Measurements from ENCODE around the gene ATP6V1G2.

Gene ATP6V1G2

DNA sequence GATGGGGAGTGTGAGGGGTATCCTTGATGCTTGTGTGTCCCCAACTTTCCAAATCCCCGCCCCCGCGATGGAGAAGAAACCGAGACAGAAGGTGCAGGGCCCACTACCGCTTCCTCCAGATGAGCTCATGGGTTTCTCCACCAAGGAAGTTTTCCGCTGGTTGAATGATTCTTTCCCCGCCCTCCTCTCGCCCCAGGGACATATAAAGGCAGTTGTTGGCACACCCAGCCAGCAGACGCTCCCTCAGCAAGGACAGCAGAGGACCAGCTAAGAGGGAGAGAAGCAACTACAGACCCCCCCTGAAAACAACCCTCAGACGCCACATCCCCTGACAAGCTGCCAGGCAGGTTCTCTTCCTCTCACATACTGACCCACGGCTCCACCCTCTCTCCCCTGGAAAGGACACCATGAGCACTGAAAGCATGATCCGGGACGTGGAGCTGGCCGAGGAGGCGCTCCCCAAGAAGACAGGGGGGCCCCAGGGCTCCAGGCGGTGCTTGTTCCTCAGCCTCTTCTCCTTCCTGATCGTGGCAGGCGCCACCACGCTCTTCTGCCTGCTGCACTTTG is 29.0 kb upstream of the ATP6V1G2 start, which contains the start of gene TNF:
TSS of gene TNF (plus strand) at position 231 of the 567 bp plus-strand sequence. CDS start at position 408, 177 bp downstream.
- H3K9ac ChIP-seq (ENCODE audit: low read length in 2 of 2), result peak within 1 kb of the TSS; percentile 42 to 60
- H3K36me3 ChIP-seq (ENCODE audit: control insufficient read depth in 2 of 2, insufficient read depth in 2 of 2, low read length in 2 of 2), result no peaks in the 10 kb centered on the region
- H3K27ac ChIP-seq (ENCODE audit: low read length), result peak within 1 kb of the TSS; percentile 49
- H3K4me3 ChIP-seq (ENCODE audit: low read length in 2 of 2), result peak within 1 kb of the TSS; percentile 56 to 64
- no peaks in the 10 kb centered on the region for H3K9me3 ChIP-seq (ENCODE audit: control insufficient read depth in 2 of 2, low read length in 2 of 2)
- peaks cover 3% of the 10 kb centered on the region for H3K4me1 ChIP-seq (ENCODE audit: control insufficient read depth, insufficient read depth, low read length)
- no peaks in the 10 kb centered on the region for H3K27me3 ChIP-seq (ENCODE audit: control insufficient read depth in 1 of 2, insufficient read depth in 2 of 2, low read length in 2 of 2)

DNA sequence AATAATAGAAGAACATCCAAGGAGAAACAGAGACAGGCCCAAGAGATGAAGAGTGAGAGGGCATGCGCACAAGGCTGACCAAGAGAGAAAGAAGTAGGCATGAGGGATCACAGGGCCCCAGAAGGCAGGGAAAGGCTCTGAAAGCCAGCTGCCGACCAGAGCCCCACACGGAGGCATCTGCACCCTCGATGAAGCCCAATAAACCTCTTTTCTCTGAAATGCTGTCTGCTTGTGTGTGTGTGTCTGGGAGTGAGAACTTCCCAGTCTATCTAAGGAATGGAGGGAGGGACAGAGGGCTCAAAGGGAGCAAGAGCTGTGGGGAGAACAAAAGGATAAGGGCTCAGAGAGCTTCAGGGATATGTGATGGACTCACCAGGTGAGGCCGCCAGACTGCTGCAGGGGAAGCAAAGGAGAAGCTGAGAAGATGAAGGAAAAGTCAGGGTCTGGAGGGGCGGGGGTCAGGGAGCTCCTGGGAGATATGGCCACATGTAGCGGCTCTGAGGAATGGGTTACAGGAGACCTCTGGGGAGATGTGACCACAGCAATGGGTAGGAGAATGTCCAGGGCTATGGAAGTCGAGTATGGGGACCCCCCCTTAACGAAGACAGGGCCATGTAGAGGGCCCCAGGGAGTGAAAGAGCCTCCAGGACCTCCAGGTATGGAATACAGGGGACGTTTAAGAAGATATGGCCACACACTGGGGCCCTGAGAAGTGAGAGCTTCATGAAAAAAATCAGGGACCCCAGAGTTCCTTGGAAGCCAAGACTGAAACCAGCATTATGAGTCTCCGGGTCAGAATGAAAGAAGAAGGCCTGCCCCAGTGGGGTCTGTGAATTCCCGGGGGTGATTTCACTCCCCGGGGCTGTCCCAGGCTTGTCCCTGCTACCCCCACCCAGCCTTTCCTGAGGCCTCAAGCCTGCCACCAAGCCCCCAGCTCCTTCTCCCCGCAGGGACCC is 28.0 kb upstream of the ATP6V1G2 start:
- Histone ChIP-seq H3K27me3 (ENCODE audit: control insufficient read depth in 1 of 2, insufficient read depth in 2 of 2, low read length in 2 of 2) (peaks cover 0 to 2% of the 10 kb centered on the region in 2 donors), H3K27ac (ENCODE audit: low read length) (peak overlapping the region; percentile 49), H3K9ac (ENCODE audit: low read length in 2 of 2) (no peak overlapping the region), H3K4me3 (ENCODE audit: low read length in 2 of 2) (no peak overlapping the region), H3K9me3 (ENCODE audit: control insufficient read depth in 2 of 2, low read length in 2 of 2) (no peaks in the 10 kb centered on the region), H3K36me3 (ENCODE audit: control insufficient read depth in 2 of 2, insufficient read depth in 2 of 2, low read length in 2 of 2) (no peaks in the 10 kb centered on the region), H3K4me1 (ENCODE audit: control insufficient read depth, insufficient read depth, low read length) (no peaks in the 10 kb centered on the region)

DNA sequence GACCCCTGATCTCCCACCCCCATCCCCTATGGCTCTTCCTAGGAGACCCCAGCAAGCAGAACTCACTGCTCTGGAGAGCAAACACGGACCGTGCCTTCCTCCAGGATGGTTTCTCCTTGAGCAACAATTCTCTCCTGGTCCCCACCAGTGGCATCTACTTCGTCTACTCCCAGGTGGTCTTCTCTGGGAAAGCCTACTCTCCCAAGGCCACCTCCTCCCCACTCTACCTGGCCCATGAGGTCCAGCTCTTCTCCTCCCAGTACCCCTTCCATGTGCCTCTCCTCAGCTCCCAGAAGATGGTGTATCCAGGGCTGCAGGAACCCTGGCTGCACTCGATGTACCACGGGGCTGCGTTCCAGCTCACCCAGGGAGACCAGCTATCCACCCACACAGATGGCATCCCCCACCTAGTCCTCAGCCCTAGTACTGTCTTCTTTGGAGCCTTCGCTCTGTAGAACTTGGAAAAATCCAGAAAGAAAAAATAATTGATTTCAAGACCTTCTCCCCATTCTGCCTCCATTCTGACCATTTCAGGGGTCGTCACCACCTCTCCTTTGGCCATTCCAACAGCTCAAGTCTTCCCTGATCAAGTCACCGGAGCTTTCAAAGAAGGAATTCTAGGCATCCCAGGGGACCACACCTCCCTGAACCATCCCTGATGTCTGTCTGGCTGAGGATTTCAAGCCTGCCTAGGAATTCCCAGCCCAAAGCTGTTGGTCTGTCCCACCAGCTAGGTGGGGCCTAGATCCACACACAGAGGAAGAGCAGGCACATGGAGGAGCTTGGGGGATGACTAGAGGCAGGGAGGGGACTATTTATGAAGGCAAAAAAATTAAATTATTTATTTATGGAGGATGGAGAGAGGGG is 27.1 kb upstream of the ATP6V1G2 start:
- Histone ChIP-seq H3K4me1 (ENCODE audit: control insufficient read depth, insufficient read depth, low read length) (no peaks in the 10 kb centered on the region), H3K4me3 (ENCODE audit: low read length in 2 of 2) (no peak overlapping the region), H3K27ac (ENCODE audit: low read length) (no peak overlapping the region), H3K9me3 (ENCODE audit: control insufficient read depth in 2 of 2, low read length in 2 of 2) (no peaks in the 10 kb centered on the region), H3K27me3 (ENCODE audit: control insufficient read depth in 1 of 2, insufficient read depth in 2 of 2, low read length in 2 of 2) (peaks cover 3 to 6% of the 10 kb centered on the region in 2 donors), H3K36me3 (ENCODE audit: control insufficient read depth in 2 of 2, insufficient read depth in 2 of 2, low read length in 2 of 2) (no peaks in the 10 kb centered on the region), H3K9ac (ENCODE audit: low read length in 2 of 2) (no peak overlapping the region)

DNA sequence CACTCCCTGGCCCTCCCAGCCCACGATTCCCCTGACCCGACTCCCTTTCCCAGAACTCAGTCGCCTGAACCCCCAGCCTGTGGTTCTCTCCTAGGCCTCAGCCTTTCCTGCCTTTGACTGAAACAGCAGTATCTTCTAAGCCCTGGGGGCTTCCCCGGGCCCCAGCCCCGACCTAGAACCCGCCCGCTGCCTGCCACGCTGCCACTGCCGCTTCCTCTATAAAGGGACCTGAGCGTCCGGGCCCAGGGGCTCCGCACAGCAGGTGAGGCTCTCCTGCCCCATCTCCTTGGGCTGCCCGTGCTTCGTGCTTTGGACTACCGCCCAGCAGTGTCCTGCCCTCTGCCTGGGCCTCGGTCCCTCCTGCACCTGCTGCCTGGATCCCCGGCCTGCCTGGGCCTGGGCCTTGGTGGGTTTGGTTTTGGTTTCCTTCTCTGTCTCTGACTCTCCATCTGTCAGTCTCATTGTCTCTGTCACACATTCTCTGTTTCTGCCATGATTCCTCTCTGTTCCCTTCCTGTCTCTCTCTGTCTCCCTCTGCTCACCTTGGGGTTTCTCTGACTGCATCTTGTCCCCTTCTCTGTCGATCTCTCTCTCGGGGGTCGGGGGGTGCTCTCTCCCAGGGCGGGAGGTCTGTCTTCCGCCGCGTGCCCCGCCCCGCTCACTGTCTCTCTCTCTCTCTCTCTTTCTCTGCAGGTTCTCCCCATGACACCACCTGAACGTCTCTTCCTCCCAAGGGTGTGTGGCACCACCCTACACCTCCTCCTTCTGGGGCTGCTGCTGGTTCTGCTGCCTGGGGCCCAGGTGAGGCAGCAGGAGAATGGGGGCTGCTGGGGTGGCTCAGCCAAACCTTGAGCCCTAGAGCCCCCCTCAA is 25.9 kb upstream of the ATP6V1G2 start, which contains the start of gene LTA:
TSS of gene LTA (plus strand) at position 249 of the 871 bp plus-strand sequence. CDS start at position 703, 454 bp downstream.
- Histone ChIP-seq H3K27me3 (ENCODE audit: control insufficient read depth in 1 of 2, insufficient read depth in 2 of 2, low read length in 2 of 2) (peaks cover 11 to 13% of the 10 kb centered on the region in 2 donors), H3K9ac (ENCODE audit: low read length in 2 of 2) (no peak within 1 kb of the TSS), H3K4me3 (ENCODE audit: low read length in 2 of 2) (no peak within 1 kb of the TSS), H3K4me1 (ENCODE audit: control insufficient read depth, insufficient read depth, low read length) (no peaks in the 10 kb centered on the region), H3K9me3 (ENCODE audit: control insufficient read depth in 2 of 2, low read length in 2 of 2) (no peaks in the 10 kb centered on the region), H3K27ac (ENCODE audit: low read length) (no peak within 1 kb of the TSS), H3K36me3 (ENCODE audit: control insufficient read depth in 2 of 2, insufficient read depth in 2 of 2, low read length in 2 of 2) (no peaks in the 10 kb centered on the region)

- H3K9me3 ChIP-seq (ENCODE audit: control insufficient read depth in 2 of 2, low read length in 2 of 2), result no peaks in the 10 kb centered on the region
- no peak overlapping the region for H3K27ac ChIP-seq (ENCODE audit: low read length)
- no peaks in the 10 kb centered on the region for H3K4me1 ChIP-seq (ENCODE audit: control insufficient read depth, insufficient read depth, low read length)
- H3K9ac ChIP-seq (ENCODE audit: low read length in 2 of 2), result no peak overlapping the region
- no peaks in the 10 kb centered on the region for H3K36me3 ChIP-seq (ENCODE audit: control insufficient read depth in 2 of 2, insufficient read depth in 2 of 2, low read length in 2 of 2)
- H3K4me3 ChIP-seq (ENCODE audit: low read length in 2 of 2), result no peak overlapping the region
- H3K27me3 ChIP-seq (ENCODE audit: control insufficient read depth in 1 of 2, insufficient read depth in 2 of 2, low read length in 2 of 2), result peaks cover 11 to 13% of the 10 kb centered on the region in 2 donors
Observed at GRCh38 chr6:31569861-31570536, 23.6 kb upstream of the ATP6V1G2 start.

DNA sequence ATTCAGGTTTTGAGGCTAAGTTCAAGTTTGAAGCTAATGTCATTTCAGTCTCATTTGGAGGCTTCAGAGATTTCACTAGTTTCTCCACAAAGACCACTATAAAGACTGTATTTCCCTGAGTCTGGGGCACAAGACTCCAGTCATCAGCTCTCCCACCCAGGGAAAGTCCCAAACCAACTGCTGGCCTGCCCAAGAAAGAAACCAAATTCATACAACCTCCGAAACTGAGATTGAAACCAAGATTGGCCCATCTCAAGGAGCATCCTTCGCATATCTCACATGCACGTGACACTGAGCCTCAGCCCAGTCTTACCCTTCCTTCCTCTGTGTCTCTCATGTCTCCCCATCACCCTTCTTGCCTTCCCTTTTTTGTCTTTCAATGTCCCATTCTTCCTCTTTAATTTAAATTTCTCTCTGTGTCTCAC is 22.1 kb upstream of the ATP6V1G2 start:
- Histone ChIP-seq H3K4me3 (ENCODE audit: low read length in 2 of 2) (no peak overlapping the region), H3K9me3 (ENCODE audit: control insufficient read depth in 2 of 2, low read length in 2 of 2) (no peaks in the 10 kb centered on the region), H3K9ac (ENCODE audit: low read length in 2 of 2) (no peak overlapping the region), H3K27ac (ENCODE audit: low read length) (no peak overlapping the region), H3K4me1 (ENCODE audit: control insufficient read depth, insufficient read depth, low read length) (no peaks in the 10 kb centered on the region), H3K36me3 (ENCODE audit: control insufficient read depth in 2 of 2, insufficient read depth in 2 of 2, low read length in 2 of 2) (no peaks in the 10 kb centered on the region), H3K27me3 (ENCODE audit: control insufficient read depth in 1 of 2, insufficient read depth in 2 of 2, low read length in 2 of 2) (peaks cover 11 to 13% of the 10 kb centered on the region in 2 donors)

GRCh38 chr6:31567531-31568370 is 21.3 kb upstream of the ATP6V1G2 start:
- Histone ChIP-seq H3K9me3 (ENCODE audit: control insufficient read depth in 2 of 2, low read length in 2 of 2) (no peaks in the 10 kb centered on the region), H3K27ac (ENCODE audit: low read length) (no peak overlapping the region), H3K36me3 (ENCODE audit: control insufficient read depth in 2 of 2, insufficient read depth in 2 of 2, low read length in 2 of 2) (no peaks in the 10 kb centered on the region), H3K4me1 (ENCODE audit: control insufficient read depth, insufficient read depth, low read length) (no peaks in the 10 kb centered on the region), H3K9ac (ENCODE audit: low read length in 2 of 2) (no peak overlapping the region), H3K4me3 (ENCODE audit: low read length in 2 of 2) (no peak overlapping the region), H3K27me3 (ENCODE audit: control insufficient read depth in 1 of 2, insufficient read depth in 2 of 2, low read length in 2 of 2) (peaks cover 11 to 13% of the 10 kb centered on the region in 2 donors)

- Histone ChIP-seq H3K36me3 (ENCODE audit: control insufficient read depth in 2 of 2, insufficient read depth in 2 of 2, low read length in 2 of 2) (peaks cover 24 to 30% of the 10 kb centered on the region in 2 donors), H3K4me3 (ENCODE audit: low read length in 2 of 2) (no peak overlapping the region), H3K27ac (ENCODE audit: low read length) (peak overlapping the region; percentile 24), H3K9ac (ENCODE audit: low read length in 2 of 2) (peak overlapping the region in 1 of 2 donors; percentile 15), H3K27me3 (ENCODE audit: control insufficient read depth in 1 of 2, insufficient read depth in 2 of 2, low read length in 2 of 2) (no peaks in the 10 kb centered on the region), H3K9me3 (ENCODE audit: control insufficient read depth in 2 of 2, low read length in 2 of 2) (no peaks in the 10 kb centered on the region), H3K4me1 (ENCODE audit: control insufficient read depth, insufficient read depth, low read length) (peaks cover 4% of the 10 kb centered on the region)
Observed at GRCh38 chr6:31560697-31561058, 14.3 kb upstream of the ATP6V1G2 start.

All from stomach smooth muscle (tissue), 2 donors.